Suppressor macrophage treated with lipopolysaccharide for 4 hours (primary cell): ENCODE data around the gene SMAP1.
A peak's percentile ranks its signal among the peaks of the same experiment; 100 is the strongest.

Experiments used
- DNase-seq: peaks from one replicate; pipeline ENCODE4 v3.0.0-alpha.2; 2020

Gene SMAP1

DNA sequence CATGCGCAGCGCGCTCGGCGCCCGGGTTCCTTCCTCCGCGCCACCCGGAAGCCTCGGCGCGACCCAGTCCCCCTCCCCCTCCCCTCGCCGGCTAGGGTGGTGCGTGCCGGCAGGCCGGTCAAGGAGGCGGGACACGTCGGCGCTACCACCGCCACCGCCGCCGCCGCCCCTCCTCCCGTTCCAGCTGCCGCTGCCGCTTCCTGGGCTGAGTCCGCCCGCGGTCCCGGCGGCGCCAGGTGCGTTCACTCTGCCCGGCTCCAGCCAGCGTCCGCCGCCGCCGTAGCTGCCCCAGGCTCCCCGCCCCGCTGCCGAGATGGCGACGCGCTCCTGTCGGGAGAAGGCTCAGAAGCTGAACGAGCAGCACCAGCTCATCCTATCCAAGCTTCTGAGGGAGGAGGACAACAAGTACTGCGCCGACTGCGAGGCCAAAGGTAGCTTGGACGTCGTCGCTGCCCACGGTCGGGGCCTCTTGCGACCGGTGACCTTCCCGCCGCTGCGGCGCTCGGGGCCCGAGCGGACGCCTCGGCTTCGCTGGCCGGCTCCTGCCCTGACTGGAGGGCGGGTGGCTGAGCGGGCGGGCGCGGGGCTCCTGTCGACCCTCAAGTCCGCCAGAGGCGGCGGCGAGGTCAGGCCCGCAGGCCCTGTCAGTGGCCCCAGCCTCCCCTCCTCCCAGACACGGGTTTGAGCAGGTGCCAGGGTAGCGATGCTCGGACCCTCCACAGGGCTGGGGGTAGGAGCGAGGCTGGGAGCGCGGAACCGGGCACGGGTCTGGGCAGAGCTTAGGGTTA lies at the start of gene SMAP1:
SMAP1 (plus strand) TSS at position 173 of the 788 bp plus-strand sequence; CDS start at position 314, 141 bp downstream.
- peak; percentile 97 for DNase-seq

DNA sequence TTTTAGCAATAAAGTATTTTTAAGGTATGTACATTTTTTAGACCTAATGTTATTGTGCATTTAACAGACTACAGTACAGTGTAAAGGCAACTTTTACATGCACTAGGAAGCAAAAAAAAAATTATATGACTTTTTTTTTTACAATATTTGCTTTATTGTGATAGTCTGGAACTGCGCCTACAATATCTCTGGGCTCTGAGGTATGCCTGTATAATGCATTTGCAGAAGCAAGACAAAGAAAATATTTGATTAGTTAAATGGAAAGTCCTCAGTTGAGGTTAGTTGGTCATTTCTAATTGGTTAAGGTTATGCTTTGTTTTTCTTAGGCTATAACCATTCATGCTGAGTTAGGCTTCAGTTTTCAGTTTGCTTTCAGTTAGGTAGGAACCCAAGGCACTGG lies 46.9 kb upstream of the SMAP1 start:
- no peak for DNase-seq

DNA sequence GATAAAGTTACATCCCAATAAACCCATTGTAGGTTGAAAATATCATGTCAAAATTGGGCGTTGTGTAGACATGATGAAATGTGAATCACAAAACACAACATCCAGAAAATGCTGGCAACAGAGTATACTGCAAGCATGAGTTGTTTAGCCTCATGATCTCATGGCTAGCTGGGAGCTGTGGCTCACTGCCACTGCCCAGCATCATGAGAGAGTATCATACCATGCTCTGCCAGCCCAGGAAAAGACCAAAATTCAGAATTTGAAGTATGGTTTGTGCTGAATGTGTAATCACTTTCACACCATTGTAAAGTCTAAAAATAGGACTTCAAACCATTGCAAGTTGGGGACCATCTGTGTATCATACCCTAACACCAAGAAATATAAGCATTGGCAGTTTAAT lies 45.2 kb upstream of the SMAP1 start:
- no peak for DNase-seq

DNA sequence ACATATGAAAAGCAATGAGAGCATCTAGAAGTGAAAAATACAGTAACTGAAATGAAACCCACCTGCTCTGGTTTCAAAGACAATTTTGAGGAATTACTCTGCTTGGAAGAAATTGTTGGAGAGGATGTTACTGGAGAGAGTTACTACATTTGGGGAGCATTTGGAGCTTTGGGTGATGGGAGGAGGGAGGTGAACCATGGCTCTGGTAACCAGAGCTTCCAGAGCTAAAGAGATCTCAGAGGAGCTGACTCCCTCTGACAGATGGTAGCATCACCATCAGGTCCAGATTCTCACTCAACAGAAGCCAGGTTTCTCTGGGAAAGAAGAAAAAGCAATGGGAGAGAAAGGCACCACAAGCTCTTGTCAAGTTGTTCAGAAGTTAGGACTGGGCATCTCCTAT lies 42.2 kb upstream of the SMAP1 start:
- DNase-seq = no peak

DNA sequence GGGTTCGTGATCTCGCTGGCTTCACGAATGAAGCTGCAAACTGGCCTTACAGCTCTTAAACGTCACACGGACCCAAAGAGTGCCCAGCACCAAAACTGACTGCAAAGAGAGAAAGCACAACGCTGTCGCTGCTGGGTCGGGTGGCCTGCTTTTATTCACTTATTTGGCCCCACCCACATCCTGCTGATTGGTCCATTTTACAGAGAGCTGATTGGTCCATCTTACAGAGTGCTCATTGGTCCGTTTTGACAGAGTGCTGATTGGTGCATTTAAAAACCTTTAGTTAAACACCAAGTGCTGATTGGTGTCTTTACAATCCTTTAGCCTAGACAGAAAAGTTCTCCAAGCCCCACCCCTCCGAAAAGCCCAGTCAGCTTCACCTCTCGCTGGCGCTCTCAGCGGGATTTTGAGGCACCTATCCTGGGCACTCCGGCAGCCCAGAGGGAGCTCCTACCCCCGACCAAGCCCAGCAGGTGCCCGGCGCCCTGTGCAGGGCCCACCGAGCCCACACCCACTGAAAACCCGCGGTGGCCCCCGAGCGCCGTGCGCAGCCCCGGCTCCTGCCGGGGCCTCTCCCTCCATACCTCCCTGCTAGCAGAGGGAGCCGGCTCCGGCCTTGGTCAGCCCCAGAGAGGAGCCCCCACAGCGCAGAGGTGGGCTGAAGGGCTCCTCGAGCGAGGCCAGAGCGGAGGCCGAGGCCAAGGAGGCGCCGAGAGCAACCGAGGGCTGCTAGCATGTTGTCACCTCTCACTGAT lies 40.0 kb upstream of the SMAP1 start:
- DNase-seq = no peak

DNA sequence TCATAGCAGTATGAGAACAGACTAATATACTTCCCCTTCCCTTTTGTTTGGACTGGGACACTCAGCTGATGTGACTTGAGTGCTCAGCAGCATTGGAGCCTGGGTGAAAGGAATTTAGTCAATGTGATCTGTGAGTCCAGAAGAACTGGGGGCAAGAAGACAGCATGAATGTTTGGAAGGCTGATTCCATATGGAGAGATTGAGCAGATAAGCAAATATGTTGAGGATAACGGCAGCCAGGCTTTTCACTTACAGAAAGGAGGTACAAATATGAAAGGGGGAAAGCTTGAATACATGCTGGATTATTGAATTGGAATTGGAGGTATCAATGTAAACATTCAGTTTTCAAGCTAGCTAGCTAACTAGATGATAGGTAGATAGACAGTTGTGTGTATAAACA lies 37.8 kb upstream of the SMAP1 start:
- no peak for DNase-seq

DNA sequence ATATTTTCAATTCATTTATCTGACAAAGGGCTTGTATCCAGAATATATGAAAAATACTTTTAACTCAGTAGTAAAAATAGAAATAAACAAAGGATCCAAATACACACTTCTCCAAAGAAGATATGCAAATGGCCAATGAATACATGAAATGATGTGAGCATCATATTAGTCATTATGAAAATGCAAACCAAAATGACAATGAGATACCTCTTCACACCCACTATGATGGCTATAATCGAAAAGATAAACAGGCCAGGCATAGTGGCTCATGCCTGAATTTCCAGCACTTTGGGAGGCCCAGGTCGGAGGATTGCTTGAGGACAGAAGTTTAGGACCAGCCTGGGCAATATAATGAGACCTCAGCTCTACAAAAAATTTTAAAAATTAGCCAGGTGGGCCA lies 33.8 kb upstream of the SMAP1 start:
- no peak for DNase-seq

DNA sequence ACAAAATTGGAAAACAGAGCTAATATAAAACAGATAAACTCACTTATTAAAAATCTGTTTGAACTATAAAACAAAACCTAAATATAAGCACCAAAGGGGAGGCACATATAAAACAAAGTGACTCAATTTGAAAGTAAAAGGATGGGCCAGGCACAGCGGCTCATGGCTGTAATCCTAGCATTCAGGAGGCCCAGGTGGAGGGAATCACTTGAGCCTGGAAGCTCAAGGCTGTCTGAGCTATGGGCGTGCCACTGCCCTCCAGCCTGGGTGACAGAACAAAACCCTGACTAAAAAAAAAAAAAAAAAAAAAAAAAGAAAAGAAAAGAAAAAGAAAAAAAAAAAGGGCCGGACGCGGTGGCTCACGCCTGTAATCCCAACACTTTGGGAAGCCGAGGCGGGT lies 31.1 kb upstream of the SMAP1 start:
- no peak for DNase-seq

DNA sequence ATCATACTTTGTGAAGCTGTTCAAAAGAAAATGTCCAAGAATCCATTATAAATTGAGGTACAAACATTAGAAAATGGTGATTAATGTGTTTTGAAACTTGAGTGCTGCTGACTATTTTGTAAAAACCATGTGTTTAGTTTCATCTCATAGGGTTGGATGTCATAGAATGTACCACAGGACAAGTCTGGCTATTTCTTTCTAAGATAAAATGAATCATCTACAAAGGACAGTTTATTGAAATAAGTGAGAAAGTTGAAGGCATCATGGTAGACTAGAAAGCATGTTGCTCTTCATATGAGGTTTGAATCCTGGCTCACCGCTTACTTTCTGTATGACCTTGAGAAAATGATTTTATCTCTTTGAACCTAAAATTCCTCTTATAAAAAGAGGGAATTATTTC lies 29.2 kb upstream of the SMAP1 start:
- no peak for DNase-seq

DNA sequence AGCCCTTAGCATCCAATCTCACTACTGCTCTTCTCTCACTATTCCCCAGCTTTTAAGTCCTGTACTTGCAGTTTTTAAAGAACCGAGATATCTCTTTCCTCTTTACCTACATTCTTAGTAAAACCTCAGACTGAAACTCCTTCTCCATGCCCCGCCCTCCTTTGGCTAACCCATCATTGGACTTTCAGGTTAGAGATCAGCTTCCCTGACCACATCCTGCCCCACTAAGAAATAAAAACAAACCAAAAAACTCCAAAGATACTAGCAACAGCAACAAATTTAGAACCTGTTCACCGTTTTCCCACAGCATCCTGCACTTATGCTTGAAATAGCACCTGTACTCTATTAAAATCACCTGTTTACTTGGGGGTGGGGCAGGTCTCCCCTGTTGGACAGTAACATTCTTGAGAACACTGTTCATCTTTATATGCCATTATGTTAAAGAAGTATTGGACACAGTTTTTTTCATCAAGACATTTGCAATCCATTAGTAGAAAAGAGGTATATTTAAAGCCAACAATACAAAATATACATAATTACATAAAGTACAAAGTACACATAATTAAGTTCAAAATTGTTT lies 16.3 kb upstream of the SMAP1 start:
- DNase-seq = no peak

DNA sequence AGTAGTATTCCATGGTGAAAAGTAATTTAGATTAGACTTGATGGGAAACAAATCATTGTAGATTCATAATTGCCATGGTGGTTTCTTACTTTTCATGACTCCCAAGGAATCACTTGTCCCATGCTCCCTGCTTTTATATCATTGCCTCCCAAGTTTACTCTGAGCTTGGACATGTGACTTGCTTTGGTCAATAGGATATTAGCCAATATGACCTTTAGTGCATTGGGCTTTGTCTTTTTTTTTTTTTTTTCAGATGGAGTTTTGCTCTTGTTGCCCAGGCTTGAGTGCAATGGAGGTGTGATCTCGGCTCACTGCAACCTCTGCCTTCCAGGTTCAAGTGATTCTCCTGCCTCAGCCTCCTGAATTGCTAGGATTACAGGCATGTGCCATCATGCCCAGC lies 15.5 kb upstream of the SMAP1 start:
- no peak for DNase-seq

DNA sequence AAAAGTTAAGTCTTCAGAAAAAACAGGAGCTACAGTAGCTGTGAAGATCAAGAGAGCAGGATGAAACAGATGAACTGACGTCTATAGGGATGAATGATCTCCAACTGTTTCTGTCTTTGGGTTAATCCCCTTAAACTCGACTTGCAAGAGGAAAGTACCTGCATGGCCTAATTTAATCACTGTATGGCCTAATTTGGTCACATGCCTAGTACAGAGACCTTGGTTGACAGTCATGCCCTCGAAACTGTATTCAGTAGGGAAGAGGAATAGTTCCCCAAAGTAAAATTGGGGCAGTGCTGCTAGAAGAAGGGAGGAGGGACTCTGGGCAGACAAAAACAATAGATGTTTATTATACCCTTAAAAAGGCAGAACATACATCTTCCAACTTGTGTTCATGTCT lies 10.0 kb upstream of the SMAP1 start:
- no peak for DNase-seq

DNA sequence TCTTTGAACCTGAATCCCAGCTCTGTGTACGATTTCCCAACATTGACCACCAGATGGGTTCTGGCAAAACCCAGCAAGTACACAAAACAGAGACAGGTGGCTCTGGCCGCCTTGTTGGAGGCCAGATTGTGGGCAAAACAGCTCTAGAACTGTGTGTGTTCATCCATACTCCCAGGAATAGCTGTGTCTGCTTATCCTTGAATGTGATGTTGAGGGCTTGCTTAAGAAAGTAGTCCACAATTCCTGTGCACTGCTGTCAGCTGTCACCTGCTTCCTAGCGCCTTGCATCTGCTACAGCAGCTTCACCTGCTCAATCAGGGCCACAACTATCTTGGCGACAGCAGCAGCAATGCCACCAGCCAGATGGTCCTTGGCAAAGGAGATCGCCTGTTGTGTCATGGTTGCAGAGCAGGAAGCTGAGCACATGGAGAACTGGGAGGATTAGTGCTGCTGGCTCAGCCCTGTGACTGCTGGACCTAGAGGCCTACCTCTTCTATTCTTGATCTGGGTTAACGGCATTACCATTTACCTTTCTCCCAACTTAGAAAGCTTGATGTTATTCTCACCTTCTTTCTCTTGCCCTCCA lies 3.7 kb upstream of the SMAP1 start:
- DNase-seq = no peak

DNA sequence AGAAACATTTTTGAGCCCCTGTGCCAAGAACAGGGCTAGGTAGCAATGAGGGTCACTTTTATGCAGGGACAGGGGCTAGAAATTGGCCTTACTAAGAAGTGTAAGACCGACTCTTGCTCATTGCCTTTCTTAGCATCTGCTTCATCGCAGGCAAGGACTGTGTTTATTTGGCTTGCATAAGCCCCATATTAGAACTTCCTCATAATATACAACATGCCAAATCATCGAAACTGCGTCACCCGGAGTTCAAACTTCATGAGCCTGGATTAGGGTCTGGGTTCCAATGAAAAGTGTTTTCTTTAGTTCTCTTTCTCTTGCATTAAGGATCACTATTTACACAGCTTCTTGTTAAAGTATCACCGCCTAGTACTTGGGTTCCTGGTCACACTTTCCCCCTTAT lies 977 bp upstream of the SMAP1 start:
- DNase-seq = peak; percentile 75

DNA sequence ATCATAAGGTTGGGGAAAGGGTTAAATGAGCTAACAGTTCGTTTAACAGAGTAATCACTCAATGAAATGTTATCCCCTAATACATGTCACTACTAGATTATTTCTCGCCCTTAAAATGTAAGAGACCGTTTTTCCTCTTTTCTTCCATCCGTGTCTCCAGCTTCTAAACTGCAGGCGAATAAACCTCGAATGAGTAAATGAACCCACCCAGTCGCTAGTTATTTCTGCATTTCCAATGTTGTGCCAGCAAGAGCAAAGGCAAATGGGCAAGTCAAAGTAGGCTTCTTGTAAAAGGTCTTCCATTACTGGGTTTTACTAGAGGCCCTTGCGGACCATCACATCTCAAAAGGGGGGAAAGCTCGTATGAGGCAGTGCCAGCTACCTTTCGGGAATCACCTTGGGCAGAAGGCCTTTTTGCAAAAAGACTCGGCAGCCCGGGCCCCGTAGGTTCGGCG lies 400 bp upstream of the SMAP1 start:
- DNase-seq = no peak

DNA sequence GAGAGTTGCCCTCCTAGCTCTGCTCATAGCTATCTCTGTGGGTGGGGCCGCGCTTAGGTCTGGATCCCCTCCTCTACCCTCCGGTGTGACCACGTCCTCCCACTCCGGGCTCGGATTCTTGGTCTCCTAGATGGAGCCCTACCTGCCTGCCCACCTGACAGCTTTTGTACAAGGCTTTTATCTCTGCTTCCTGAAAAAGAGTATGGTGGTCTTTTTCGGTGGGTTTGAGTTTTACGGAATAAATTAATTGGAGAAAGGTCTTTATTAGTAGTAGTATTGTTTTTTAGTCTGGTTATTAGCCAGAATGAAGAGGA lies 773 bp downstream of the SMAP1 start:
- DNase-seq = no peak

DNA sequence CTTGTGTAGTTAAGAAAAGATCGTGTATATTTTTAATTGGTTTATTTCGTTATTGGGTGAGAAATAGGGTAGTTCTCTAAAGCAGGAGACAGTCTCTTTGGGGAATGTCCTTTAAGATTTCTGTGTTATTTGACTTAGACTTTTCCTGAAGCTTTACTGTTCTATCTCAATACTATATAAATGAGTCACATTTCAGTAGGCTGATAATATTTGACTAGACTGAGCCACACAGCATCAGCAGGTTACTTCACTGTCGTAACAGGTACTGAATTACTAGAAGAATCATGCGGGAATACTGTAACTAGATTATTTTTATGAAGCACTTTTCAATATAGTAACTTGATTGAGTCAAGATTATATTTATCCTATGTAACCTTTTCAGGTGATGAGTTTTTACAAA lies 1.4 kb downstream of the SMAP1 start:
- no peak for DNase-seq

DNA sequence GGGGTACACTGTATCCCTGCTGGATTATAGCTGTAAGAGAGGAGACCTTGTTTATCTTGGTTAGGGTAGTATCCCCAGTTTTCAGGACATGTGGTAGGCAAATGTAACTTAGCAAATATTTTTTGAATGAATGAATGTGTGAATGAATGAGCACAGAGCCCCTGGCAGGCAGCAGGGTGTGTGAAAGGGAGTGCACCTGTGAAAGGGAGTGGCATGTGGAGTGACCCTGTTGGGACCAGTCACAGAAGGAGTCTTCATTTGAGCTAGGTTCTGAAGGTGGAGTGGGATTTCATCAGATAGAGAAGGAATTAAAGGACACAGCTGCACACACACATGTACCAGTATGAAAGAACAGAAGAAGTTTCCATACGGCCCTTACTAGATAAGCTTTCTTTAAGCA lies 4.9 kb downstream of the SMAP1 start:
- DNase-seq = no peak

DNA sequence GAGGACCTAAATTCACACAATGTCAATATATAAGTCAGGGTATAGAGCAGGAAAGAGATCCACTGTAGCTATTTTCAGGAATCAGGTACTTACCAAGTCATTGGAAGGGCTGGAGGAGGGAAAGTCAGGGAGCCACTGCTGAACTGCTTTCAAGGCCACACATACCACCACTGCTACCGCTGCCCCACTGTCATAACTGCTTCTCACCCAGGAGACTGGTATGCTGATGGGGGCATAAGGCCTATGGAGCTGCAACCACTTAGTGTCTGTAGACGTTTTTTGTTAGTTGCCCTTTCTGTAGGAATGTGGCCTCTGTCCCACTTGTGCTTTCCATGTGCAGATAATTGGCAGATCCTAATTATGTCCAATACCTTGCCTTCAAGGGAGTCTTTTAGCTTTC lies 5.4 kb downstream of the SMAP1 start:
- DNase-seq = no peak

DNA sequence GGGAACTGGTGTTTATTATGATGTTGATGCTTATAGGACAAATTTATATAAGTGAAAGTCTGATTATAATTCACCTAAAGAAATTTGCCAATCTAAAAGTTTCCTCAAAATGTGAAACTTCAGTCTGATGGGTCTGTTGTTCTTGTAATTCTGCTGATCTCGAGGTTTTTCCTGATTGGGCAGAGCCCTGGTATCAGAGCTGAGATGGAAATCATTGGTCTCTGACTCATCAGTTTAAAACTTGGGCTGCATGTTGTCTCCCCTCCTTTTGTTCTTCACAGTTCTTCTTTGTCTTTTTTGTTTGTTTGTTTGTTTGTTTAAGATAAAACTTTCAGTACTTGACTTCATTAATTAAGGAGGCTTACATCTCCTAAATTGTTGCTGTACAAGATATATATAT lies 5.9 kb downstream of the SMAP1 start:
- peak; percentile 14 for DNase-seq

DNA sequence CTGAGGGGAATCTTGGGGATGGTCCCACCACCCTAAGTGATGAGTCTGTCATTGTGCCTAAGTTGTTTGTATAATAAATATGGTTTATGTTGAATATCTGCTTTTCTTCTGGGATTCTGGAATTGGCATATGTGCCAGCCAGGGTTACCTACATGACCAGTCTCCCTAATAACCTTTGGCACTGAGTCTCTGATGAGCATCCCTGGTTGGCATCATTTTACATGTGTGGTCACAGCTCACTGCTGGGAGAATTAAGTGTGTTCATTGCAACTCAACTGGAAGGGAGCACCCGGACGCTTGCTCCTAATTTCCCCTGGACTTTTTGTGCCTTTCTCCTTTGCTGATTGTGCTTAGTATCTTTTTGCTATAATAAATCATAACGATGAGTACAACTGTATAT lies 8.1 kb downstream of the SMAP1 start:
- DNase-seq = no peak

DNA sequence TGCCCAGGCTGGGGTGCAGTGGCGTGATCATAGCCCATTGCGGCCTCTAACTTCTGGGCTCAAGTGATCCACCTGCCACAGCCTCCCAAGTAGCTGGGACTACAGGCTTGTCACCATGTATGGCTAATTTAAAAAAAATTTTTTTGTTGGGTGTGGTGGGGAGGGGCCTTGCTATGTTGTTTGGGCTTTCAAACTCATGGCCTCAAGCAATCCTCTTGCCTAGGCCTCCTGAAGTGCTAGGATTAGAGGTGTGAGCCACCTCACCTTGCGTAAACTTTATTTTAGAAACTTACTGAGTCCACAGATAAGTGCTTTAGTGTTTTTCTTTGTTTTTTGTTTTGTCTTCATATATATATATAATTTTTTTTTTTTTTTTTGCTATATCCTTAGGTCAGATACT lies 9.1 kb downstream of the SMAP1 start:
- DNase-seq = no peak

DNA sequence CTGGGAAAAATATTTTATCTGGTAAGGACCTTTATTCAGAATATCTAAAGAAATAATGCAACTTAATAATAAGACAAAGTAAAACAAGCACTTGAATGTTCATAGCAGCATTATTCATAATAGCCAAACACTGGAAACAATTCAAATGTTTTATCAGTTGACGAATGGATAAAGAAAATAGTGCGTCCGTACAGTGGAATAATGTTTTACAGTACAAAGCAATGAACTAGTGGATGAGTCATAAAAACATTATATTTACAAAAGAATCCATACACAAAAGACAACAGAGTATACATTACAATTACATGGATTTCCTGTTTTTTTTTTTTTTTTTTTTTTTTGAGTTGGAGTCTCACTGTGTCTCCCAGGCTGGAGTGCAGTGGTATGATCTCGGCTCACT lies 12.7 kb downstream of the SMAP1 start:
- no peak for DNase-seq
